GM12878 (cell line): ENCODE results near the gene SLMAP.

ENCODE experiments used
- BACH1 ChIP-seq: fragments of 450-650 bp; IDR thresholded peaks from 2 replicates; pipeline ENCODE4 v1.6.1; 2017; ENCODE audit warnings: mild to moderate bottlenecking, borderline replicate concordance
- CBX3 ChIP-seq: fragments of 200-600 bp; sonication (generic); IDR thresholded peaks from 2 replicates; pipeline ENCODE4 v1.6.1; 2016; ENCODE audit warnings: low read depth, borderline replicate concordance
- CREB1 ChIP-seq: IDR thresholded peaks from 2 replicates; pipeline ENCODE4 v1.6.1; 2012; ENCODE audit warnings: low read depth, mild to moderate bottlenecking, inconsistent platforms
- CTCF ChIP-seq, 3 experiments: IDR thresholded peaks in 2 of 3; conservative IDR thresholded peaks in 1 of 3; 2 replicates each; pipeline ENCODE4 v1.5.1; 2011; ENCODE audit warnings: low read depth in 3 of 3, low read length in 3 of 3, mild to moderate bottlenecking in 3 of 3, control low read depth in 2 of 3, moderate library complexity in 2 of 3, inconsistent platforms in 1 of 3, mixed read lengths in 1 of 3; ENCODE audit not compliant: control insufficient read depth in 2 of 3, insufficient read depth in 1 of 3; ENCODE audit errors: extremely low read depth in 1 of 3
- EP300 ChIP-seq, 2 experiments: fragments of 150-350 bp in 1 of 2; IDR thresholded peaks; 2 replicates each; pipeline ENCODE4 v1.6.1; 2011 to 2012; ENCODE audit warnings: low read depth in 2 of 2, low read length in 2 of 2, borderline replicate concordance in 1 of 2, improper control_type of control experiment in 1 of 2, inconsistent platforms in 1 of 2; ENCODE audit not compliant: control insufficient read depth in 1 of 2
- FOXM1 ChIP-seq: IDR thresholded peaks from 2 replicates; pipeline ENCODE4 v1.6.1; 2012; ENCODE audit warnings: low read depth, mild to moderate bottlenecking, inconsistent platforms, low read length, moderate library complexity
- IRF3 ChIP-seq: fragments of 450-650 bp; IDR thresholded peaks from 2 replicates; pipeline ENCODE4 v1.6.1; 2014; ENCODE audit warnings: mild to moderate bottlenecking
- JUND ChIP-seq: IDR thresholded peaks from 2 replicates; pipeline ENCODE4 v1.6.1; 2012; ENCODE audit warnings: low read depth, mild to moderate bottlenecking, low read length, improper control_type of control experiment, moderate library complexity
- KLF5 ChIP-seq: fragments of 450-650 bp; IDR thresholded peaks from 2 replicates; pipeline ENCODE4 v1.6.1; 2014; ENCODE audit warnings: mild to moderate bottlenecking; ENCODE audit not compliant: partially characterized antibody
- MAX ChIP-seq: IDR thresholded peaks from 2 replicates; pipeline ENCODE4 v1.6.1; 2012; ENCODE audit warnings: low read depth, low read length, improper control_type of control experiment
- POLR2AphosphoS5 ChIP-seq: IDR thresholded peaks from 2 replicates; pipeline ENCODE4 v1.6.1; 2011; ENCODE audit warnings: mild to moderate bottlenecking, low read length, inconsistent platforms
- RAD21 ChIP-seq: IDR thresholded peaks from 2 replicates; pipeline ENCODE4 v1.6.1; 2011; ENCODE audit warnings: mild to moderate bottlenecking, low read depth, low read length, moderate library complexity; ENCODE audit not compliant: insufficient read depth
- TAF1 ChIP-seq: IDR thresholded peaks from 2 replicates; pipeline ENCODE4 v1.6.1; 2011; ENCODE audit warnings: mild to moderate bottlenecking, low read depth, low read length, borderline replicate concordance
- TCF12 ChIP-seq: IDR thresholded peaks from 2 replicates; pipeline ENCODE4 v1.6.1; 2011; ENCODE audit warnings: low read depth, mild to moderate bottlenecking, low read length

- TF ChIP-seq CTCF (IDR thresholded peaks at IDR 0.05 in 2 of 3, conservative IDR thresholded peaks at IDR 0.05 in 1 of 3; ENCODE audit: control insufficient read depth in 2 of 3, extremely low read depth in 1 of 3, insufficient read depth in 1 of 3, low read depth in 3 of 3, low read length in 3 of 3) (no peak), POLR2AphosphoS5 (no peak), EP300 (IDR thresholded peaks at IDR 0.05; ENCODE audit: borderline replicate concordance in 1 of 2, control insufficient read depth in 1 of 2, low read depth in 2 of 2, low read length in 2 of 2) (no peak), JUND (no peak), TCF12 (no peak), KLF5 (no peak), TAF1 (no peak), MAX (no peak), CREB1 (no peak), BACH1 (no peak), FOXM1 (no peak), CBX3 (no peak), IRF3 (no peak), RAD21 (no peak)
Measured at GRCh38 chr3:57794501-57794900, 38.4 kb downstream of the SLMAP start.
